Neuron (in vitro differentiated cells): ENCODE data around the gene SGCB.

Experiments used
- H2AFZ ChIP-seq: one replicate; pipeline ENCODE4 v1.6.1; 2013; ENCODE audit warnings: low read depth, mild to moderate bottlenecking, inconsistent platforms, low read length, moderate library complexity
- H3K27me3 ChIP-seq: one replicate; pipeline ENCODE4 v1.6.1; 2013; ENCODE audit warnings: low read length; ENCODE audit not compliant: insufficient read depth
- H3K36me3 ChIP-seq: one replicate; pipeline ENCODE4 v1.6.1; 2013; ENCODE audit warnings: low read length; ENCODE audit not compliant: insufficient read depth
- H3K4me1 ChIP-seq: one replicate; pipeline ENCODE4 v1.6.1; 2013; ENCODE audit warnings: low read length; ENCODE audit not compliant: insufficient read depth
- H3K4me3 ChIP-seq: 2 replicates; pipeline ENCODE4 v1.5.1; 2013; ENCODE audit warnings: mild to moderate bottlenecking, low read length, moderate library complexity
- H3K9me3 ChIP-seq: one replicate; pipeline ENCODE4 v1.6.1; 2013; ENCODE audit warnings: low read length

SGCB gene

GRCh38 chr4:52012651-52013050, 25.4 kb downstream of the SGCB start:
- no peaks in the 10 kb centered on the region for H3K4me1 ChIP-seq
- H3K27me3 ChIP-seq, result no peaks in the 10 kb centered on the region
- H2AFZ ChIP-seq, result no peak overlapping the region
- H3K9me3 ChIP-seq, result no peaks in the 10 kb centered on the region
- no peak overlapping the region for H3K4me3 ChIP-seq
- no peaks in the 10 kb centered on the region for H3K36me3 ChIP-seq

GRCh38 chr4:52010986-52011385, 27.1 kb downstream of the SGCB start:
- Histone ChIP-seq H3K4me1 (no peaks in the 10 kb centered on the region), H3K27me3 (no peaks in the 10 kb centered on the region), H2AFZ (no peak overlapping the region), H3K36me3 (no peaks in the 10 kb centered on the region), H3K9me3 (no peaks in the 10 kb centered on the region), H3K4me3 (no peak overlapping the region)

- Histone ChIP-seq H3K4me3 (no peak overlapping the region), H3K4me1 (no peaks in the 10 kb centered on the region), H3K9me3 (no peaks in the 10 kb centered on the region), H3K27me3 (no peaks in the 10 kb centered on the region), H3K36me3 (no peaks in the 10 kb centered on the region), H2AFZ (no peak overlapping the region)
Measured at GRCh38 chr4:52006887-52007286, 31.2 kb downstream of the SGCB start.

GRCh38 chr4:52005604-52006273, 32.4 kb downstream of the SGCB start:
- H2AFZ ChIP-seq, result no peak overlapping the region
- no peaks in the 10 kb centered on the region for H3K4me1 ChIP-seq
- no peaks in the 10 kb centered on the region for H3K27me3 ChIP-seq
- no peak overlapping the region for H3K4me3 ChIP-seq
- no peaks in the 10 kb centered on the region for H3K9me3 ChIP-seq
- H3K36me3 ChIP-seq, result no peaks in the 10 kb centered on the region

GRCh38 chr4:52004414-52004813, 33.7 kb downstream of the SGCB start:
- Histone ChIP-seq H3K4me1 (no peaks in the 10 kb centered on the region), H2AFZ (no peak overlapping the region), H3K4me3 (no peak overlapping the region), H3K36me3 (no peaks in the 10 kb centered on the region), H3K27me3 (no peaks in the 10 kb centered on the region), H3K9me3 (no peaks in the 10 kb centered on the region)

GRCh38 chr4:52001616-52002015, 36.5 kb downstream of the SGCB start:
- Histone ChIP-seq H3K36me3 (no peaks in the 10 kb centered on the region), H3K27me3 (no peaks in the 10 kb centered on the region), H3K4me1 (no peaks in the 10 kb centered on the region), H2AFZ (no peak overlapping the region), H3K9me3 (no peaks in the 10 kb centered on the region), H3K4me3 (no peak overlapping the region)

GRCh38 chr4:51999250-51999649, 38.8 kb downstream of the SGCB start:
- H3K36me3 ChIP-seq, result no peaks in the 10 kb centered on the region
- H3K9me3 ChIP-seq, result no peaks in the 10 kb centered on the region

GRCh38 chr4:51998837-51999236, 39.3 kb downstream of the SGCB start:
- no peak overlapping the region for H3K4me3 ChIP-seq
- no peaks in the 10 kb centered on the region for H3K9me3 ChIP-seq
- no peak overlapping the region for H2AFZ ChIP-seq
- H3K4me1 ChIP-seq, result peaks cover 6% of the 10 kb centered on the region
- H3K36me3 ChIP-seq, result no peaks in the 10 kb centered on the region
- H3K27me3 ChIP-seq, result no peaks in the 10 kb centered on the region

More at GRCh38 chr4:51999250-51999649, 38.8 kb downstream of the SGCB start:
- Histone ChIP-seq H2AFZ (no peak overlapping the region), H3K4me1 (peaks cover 6% of the 10 kb centered on the region), H3K27me3 (no peaks in the 10 kb centered on the region), H3K4me3 (no peak overlapping the region)

- Histone ChIP-seq H2AFZ (no peak overlapping the region), H3K36me3 (no peaks in the 10 kb centered on the region), H3K4me3 (no peak overlapping the region), H3K4me1 (peaks cover 6% of the 10 kb centered on the region), H3K27me3 (no peaks in the 10 kb centered on the region), H3K9me3 (no peaks in the 10 kb centered on the region)
Measured at GRCh38 chr4:51997647-51998046, 40.5 kb downstream of the SGCB start.

- H3K27me3 ChIP-seq, result no peaks in the 10 kb centered on the region
- peaks cover 6% of the 10 kb centered on the region for H3K4me1 ChIP-seq
- H3K36me3 ChIP-seq, result no peaks in the 10 kb centered on the region
- no peaks in the 10 kb centered on the region for H3K9me3 ChIP-seq
- H2AFZ ChIP-seq, result no peak overlapping the region
- H3K4me3 ChIP-seq, result no peak overlapping the region
Measured at GRCh38 chr4:51995647-51996220, 42.4 kb downstream of the SGCB start.
